ENCODE data around the gene LMO2.

Gene LMO2

GRCh38 chr11:33895752-33896137, 3.9 kb upstream of the LMO2 start:
- DNase-seq (ENCODE audit: low spot score): no peak
- no peak for TF ChIP-seq CTCF (IDR thresholded peaks at IDR 0.05; ENCODE audit: extremely low read depth, missing control alignments)

GRCh38 chr11:33894398-33894746, 2.5 kb upstream of the LMO2 start:
- DNase-seq (ENCODE audit: low spot score): no peak
- TF ChIP-seq CTCF (IDR thresholded peaks at IDR 0.05; ENCODE audit: extremely low read depth, missing control alignments): no peak

GRCh38 chr11:33893711-33894397, 2.0 kb upstream of the LMO2 start:
- no peak for TF ChIP-seq CTCF (IDR thresholded peaks at IDR 0.05; ENCODE audit: extremely low read depth, missing control alignments)

GRCh38 chr11:33892906-33893594, 1.2 kb upstream of the LMO2 start:
- no peak for DNase-seq (ENCODE audit: low spot score)
- TF ChIP-seq CTCF (IDR thresholded peaks at IDR 0.05; ENCODE audit: extremely low read depth, missing control alignments): no peak

More at GRCh38 chr11:33893711-33894397, 2.0 kb upstream of the LMO2 start:
- DNase-seq (ENCODE audit: low spot score): peak; percentile 75

- DNase-seq (ENCODE audit: low spot score): no peak
- TF ChIP-seq CTCF (IDR thresholded peaks at IDR 0.05; ENCODE audit: extremely low read depth, missing control alignments): no peak
Observed at GRCh38 chr11:33889821-33890378, 2.0 kb downstream of the LMO2 start.

- TF ChIP-seq CTCF (IDR thresholded peaks at IDR 0.05; ENCODE audit: extremely low read depth, missing control alignments): no peak
- DNase-seq (ENCODE audit: low spot score): no peak
Observed at GRCh38 chr11:33889296-33889695, 2.6 kb downstream of the LMO2 start.

- TF ChIP-seq CTCF (IDR thresholded peaks at IDR 0.05; ENCODE audit: extremely low read depth, missing control alignments): no peak
- DNase-seq (ENCODE audit: low spot score): no peak
Observed at GRCh38 chr11:33887886-33888285, 4.0 kb downstream of the LMO2 start.

All from GM20000 (cell line).